HG02943 (cell line): Measurements from ENCODE around the gene CLTB.
"Not testable (repeated sequence)": the region's sequence is repeated elsewhere in the genome, so short reads cannot be mapped to it uniquely, and the experiment has no call there.

ENCODE experiments used
- ATAC-seq: cut with Tn5 transposase; IDR thresholded peaks from one replicate; pipeline ENCODE4 v1.9.1; 2021; ENCODE audit warnings: mild to moderate bottlenecking, low read depth, moderate library complexity; ENCODE audit not compliant: unreplicated experiment

CLTB gene, protein sequence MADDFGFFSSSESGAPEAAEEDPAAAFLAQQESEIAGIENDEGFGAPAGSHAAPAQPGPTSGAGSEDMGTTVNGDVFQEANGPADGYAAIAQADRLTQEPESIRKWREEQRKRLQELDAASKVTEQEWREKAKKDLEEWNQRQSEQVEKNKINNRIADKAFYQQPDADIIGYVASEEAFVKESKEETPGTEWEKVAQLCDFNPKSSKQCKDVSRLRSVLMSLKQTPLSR

DNA sequence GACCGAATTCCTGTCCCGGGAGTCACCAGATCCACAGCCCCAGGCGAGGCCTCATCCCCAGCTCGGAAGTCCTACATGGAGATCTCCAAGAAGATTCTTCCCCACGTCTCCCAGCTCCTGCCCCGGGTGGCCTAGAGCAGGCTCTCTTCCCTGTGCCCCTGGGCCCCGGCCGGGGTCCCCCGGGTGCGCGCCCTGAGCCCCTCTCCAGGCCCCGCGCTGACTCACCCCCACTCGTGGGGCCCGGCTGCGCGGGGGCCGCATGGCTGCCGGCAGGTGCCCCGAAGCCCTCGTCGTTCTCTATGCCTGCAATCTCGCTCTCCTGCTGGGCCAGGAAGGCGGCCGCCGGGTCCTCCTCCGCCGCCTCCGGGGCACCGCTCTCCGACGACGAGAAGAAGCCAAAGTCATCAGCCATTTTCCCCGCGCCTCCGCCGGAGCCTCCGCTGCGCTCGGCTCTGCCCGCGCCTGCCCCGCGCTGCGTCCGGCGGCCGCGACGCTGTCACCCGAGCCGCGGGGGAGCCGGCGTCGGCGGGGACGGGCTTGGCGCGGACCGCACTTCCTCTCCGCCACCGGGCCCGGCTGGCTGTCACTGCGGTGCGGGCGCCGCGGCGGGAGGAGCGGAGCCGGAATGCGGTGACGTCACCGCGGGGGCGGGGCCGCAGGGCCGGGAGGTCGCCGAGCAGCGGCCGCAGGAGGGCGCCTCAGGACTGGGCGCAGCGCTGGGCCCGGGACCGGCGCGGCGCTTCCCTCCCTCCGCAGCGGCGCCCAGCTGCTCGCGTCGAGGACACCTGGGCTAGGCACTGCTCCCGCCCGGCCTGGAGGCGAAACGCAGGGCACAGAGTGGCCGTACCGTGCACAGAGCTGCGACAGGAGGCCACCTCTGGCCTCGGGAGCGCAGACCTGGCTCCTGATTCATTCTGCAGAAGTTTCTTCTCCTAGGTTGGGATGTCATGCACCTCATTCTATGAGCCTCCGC is at the start of gene CLTB:
TSS of gene CLTB (minus strand) at position 588 of the 973 bp plus-strand sequence. CDS start at position 412, 176 bp downstream.
- ATAC-seq: peak; percentile 85

DNA sequence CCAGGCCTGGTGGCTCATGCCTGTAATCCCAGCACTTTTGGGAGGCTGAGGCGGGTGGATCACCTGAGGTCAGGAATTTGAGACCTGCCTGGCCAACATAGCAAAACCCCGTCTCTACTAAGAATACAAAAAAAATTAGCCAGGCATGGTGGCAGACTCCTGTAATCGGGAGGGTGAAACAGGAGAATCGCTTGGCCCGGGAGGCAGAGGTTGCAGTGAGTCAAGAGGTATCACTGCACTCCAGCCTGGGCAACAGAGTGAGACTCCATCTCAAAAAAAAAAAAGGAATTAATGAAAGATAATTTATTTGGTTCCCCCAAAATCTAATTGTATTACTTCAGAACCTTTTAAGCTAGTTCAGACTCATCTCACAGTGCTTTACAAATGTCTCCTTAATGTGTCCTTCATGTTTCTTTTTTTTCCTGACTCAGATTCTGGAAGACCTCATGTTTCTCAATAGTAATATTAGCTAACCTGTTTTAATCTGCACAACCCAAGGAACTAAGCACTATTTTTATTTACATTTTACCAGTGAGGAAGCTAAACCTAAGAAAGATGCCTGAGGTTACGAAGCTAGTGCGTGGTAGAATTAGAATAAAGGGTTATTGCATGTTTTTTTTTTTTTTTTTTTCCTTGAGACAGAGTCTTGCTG is 46.9 kb upstream of the CLTB start:
- no peak for ATAC-seq

DNA sequence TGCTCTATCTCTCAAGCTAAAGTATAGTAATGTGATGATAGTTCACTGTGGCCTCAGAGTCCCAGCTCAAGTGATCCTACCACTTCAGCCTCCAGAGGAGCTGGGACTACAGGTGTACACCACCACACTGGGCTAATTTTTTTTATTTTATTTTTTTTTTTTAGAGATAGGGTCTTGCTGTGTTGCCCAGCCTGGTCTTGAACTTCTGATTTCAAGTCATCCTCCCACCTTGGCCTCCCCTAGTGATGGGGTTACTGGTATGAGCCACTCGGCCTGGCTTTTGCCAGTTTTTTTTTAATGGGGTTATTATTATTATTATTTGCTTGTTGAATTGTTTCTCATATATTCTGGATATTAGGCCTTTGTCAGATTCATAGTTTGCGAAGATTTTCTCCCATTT is 45.0 kb upstream of the CLTB start:
- no peak for ATAC-seq

DNA sequence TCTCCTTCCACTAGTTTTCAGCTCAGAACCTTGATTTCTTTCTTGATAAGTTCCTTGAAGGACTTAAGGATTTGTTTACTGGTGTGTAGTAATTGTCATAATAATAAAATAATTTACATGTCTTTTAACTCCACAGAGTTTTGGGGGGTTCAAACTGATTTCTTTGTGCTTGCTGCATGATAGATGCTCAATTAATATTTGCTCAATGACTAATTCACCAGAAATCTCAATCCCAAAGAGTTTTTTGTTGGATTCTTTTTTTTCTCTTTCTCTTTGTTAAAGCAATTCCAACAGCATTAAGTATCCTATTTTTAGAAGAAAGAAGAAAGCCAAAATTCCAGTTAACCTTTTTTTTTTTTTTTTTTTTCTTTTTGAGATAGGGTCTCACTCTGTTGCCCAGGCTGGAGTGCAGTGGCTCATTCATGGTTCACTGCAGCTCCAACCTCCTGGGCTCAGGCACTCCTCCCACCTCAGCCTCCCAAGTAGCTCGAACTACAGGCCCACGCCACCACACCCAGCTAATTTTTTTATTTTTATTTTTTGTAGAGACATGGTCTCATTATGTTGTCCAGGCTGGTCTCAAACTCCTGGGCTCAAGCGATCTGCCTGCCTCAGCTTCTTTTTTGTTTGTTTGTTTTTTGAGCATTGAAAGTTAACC is 42.7 kb upstream of the CLTB start:
- ATAC-seq: no peak

DNA sequence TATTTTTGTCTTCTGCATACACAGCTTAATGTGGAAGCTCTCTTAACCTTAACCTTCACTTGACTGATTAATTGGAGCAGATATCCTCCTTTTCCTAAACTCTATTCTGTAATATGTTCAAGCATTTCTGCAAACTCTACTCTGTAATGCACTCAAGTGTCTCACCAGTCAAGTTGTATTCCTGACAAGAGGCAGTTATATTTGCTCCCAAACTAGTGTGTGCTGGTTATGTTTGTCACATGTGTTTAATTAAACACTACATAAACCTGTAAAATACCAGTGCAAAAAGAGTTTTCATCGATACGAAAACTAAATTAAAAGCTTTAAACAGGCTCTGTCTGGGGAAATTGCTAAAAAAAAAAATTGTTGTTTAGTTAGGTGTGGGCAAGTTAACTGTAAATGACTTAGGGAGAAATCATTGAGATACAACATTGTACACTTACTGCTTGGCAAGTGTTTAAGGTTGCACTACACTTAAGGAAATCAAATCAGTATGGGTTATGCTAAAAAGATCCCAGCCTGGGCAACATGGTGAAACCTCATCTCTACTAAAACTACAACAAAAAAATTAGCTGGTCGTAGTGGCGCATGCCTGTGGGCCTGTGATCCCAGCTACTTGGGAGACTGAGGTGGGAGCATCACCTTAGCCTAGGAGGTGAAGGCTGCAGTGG is 38.5 kb upstream of the CLTB start:
- no peak for ATAC-seq

DNA sequence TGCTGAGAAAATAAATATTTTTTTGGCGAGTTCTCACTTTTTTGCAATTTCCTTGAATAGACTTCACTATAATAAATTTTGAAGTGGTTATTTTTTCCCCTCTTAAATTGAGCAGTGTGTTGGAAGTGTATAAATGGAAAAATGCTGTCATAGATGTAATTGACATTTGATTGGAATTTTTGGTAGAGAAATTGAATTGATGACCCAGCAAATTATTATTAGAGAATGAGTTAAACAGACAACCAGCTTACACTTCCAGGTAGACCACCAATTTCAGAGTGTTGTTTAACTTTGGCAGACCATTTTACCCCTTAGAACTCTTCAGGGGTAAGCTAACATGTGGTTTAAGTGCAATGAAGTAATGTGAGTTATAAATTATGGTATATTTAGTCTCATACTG is 33.7 kb upstream of the CLTB start:
- no peak for ATAC-seq

DNA sequence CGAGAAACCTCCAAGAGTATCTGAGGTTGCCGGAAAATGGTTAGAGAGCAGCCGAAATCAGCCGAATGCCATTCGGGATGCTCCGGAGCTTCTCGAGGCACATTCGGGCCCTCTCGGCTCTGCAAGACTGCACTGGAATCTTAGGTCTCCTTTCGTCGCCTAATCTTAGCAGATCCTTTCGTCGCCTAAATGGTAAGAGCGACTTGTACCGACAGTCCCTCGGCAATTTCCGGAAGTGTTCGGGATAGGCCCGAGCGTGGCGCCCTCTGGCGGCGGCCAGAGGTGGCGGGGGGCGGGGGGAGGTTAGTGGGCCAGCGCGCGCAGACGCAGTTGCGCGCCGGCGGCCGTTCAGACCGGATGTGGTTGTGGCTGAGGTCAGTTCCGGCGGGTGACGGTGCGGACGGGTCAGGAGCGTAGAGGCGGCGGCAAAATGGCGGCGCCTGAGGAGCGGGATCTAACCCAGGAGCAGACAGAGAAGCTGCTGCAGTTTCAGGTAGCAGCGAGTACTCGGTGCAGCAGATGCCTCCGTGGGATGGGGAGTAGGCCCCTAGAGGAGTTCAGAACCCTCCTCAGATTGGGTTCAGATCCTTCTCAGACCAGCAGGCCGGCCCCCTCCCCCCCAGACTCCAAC is 31.8 kb upstream of the CLTB start, which contains the start of gene FAF2:
TSS of gene FAF2 (plus strand) at position 408 of the 631 bp plus-strand sequence. CDS start at position 431, 23 bp downstream.
- ATAC-seq: peak; percentile 92

DNA sequence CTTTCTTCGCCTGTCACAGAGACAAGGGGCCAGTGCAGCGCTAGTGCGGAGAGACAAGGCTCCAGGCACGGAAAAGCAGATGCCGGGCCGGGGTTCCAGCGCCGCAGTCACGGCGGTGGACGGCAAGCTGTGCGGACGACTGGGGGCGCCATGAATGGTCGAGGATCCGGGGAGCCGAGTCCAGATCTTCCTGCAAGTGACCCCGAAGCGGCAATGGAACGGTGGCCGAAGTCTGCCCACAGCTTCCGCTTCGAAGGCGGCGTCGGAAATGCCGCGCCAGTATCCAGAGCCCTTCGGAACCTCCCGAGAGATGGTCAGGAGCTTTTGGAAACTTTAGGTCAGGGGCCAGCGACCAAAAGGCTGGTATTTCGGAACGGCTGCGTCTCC is 31.2 kb upstream of the CLTB start:
- peak; percentile 36 for ATAC-seq

DNA sequence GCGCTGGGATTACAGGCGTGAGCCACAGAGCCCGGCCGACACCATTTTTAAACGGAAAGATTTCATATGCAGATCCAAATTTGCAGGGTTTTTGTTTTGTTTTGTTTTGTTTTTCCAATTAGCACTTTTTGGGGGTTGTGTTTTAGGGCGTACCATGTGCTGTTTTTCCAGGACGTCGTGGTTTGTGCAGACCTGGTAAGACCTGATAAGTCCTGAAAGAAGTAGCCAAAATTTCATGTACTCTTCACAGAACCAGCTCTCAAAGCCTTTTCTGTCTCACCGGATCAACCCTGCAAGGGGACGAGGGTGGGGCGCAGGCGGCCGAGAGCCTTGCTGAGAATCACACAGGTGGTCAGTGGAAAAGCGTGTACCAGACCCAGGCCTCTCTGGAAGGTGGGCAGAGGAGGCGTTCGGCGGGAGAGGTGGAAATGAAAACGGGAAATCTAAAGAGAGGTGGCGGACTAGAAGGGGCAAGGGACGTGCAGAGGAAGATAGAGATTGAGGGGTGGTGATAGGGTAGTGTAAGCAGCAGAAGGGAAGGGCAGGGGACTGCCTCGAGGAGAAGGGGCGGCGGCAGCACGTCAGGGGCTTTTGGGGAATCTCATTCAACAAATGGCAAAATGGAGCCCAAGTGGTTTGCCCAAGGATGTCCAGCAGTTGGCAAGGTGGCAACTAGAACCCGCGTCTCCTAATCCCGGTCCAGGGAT is 30.7 kb upstream of the CLTB start:
- ATAC-seq: no peak

DNA sequence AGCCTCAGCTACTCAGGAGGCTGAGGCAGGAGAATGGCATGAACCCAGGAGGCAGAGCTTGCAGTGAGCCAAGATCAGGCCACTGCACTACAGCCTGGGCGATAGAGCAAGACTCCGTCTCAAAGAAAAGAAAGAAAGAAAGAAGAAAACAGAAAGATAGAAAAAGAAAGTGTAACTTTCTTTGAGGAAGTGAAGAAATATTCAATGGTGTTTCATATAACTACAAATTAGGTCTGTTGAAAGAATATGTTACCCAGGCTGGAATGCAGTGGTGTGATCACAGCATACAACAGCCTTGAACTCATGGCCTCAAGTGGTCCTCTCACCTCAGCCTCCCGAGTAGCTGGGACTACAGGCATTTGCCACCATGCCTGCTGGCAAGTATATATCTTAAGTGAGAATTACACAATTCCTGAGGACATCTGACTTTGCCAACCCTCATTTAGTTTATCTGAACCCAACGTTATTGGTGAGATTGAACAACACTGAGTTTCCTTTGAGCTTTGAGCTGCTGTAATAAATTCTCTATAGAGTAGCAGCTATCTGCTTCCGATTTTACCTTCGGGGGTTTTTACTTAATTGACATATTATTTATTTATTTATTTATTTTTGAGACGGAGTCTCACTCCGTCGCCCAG is 29.8 kb upstream of the CLTB start:
- ATAC-seq: no peak

DNA sequence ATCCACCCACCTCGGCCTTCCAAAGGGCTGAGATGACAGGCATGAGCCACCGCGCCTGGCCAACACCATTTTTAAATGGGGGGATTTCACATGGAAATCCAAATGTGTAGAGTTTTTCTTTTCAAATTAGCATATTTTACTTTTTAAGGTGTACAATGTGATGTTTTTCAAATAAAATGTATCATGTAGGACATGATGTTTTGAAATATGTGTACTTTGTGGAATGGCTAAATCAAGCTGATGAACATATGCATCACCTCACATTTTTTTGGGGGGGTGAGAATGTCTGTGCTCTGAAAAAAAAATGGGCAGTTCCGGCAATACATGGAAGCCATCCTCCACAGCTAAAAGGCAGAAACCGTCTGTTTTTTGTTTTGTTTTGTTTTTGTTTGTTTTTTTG is 28.4 kb upstream of the CLTB start:
- no peak for ATAC-seq

DNA sequence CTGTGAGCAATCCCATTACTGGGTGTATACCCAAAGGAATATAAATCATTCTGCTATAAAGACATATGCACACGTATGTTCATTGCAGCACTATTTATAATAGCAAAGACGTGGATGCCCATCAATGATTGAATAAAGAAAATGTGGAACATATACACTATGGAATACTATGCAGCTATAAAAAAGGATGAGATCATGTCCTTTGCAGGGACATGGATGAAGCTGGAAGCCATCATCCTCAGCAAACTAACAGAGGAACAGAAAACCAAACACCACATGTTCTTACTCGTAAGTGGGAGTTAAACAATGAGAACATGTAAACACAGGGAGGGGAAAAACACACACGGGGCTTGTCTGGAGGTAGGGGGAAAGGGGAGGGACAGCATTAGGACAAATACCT is 26.6 kb upstream of the CLTB start:
- ATAC-seq: not testable (repeated sequence)

DNA sequence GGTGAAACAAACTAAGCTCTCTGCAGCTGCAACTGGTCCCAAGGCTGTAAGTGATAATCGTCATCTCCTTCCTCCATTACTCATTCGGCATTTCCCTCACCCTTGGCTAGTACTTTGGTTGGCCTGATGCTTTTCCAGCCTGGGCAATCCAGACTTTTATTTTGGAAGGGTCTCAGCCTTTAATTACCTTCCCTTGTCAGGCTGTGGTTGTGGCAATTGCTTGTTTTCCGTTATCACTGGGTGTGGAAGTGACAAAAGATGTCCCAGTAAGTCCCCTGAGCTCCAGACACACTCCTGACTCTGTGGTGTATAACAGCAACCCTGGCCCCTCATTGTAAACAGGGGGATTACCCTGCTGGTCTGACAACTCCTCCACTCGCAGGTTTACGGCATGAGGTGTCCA is 25.6 kb upstream of the CLTB start:
- no peak for ATAC-seq

DNA sequence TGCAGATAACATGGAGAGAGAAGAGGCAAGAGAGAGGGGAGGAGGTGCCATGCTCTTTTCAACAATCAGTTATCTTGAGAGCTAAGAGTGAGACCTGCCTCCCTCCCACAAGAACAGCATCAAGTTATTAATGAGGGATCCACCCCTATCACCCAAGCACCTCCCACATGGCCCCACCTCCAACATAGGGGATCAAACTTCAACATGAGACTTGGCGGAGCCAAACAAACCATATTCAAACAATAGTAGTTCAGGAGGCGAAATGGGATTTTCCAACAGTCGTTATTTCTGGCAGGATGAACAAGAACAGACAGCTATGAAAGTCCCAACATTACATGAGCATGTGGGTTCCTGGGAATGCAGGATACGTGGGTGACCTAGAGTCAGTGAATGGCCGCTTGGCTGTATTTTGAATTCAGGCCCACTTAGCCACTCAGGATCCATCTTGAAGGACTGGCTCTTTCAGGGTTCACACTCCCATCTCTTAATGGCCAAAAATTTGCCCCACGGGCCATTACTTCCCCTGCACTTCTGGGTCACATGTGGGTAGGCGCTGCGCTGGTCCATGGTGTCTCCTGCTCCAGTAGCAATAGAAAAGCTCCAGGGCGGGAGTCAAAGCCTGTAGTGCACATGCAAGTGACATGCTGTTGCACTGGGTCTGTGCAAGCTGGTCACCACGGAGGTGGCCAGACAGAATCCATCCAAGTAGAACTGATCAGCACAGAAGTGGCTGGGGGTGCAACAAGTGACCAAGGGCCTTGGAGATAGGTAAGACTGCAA is 24.8 kb upstream of the CLTB start:
- no peak for ATAC-seq

DNA sequence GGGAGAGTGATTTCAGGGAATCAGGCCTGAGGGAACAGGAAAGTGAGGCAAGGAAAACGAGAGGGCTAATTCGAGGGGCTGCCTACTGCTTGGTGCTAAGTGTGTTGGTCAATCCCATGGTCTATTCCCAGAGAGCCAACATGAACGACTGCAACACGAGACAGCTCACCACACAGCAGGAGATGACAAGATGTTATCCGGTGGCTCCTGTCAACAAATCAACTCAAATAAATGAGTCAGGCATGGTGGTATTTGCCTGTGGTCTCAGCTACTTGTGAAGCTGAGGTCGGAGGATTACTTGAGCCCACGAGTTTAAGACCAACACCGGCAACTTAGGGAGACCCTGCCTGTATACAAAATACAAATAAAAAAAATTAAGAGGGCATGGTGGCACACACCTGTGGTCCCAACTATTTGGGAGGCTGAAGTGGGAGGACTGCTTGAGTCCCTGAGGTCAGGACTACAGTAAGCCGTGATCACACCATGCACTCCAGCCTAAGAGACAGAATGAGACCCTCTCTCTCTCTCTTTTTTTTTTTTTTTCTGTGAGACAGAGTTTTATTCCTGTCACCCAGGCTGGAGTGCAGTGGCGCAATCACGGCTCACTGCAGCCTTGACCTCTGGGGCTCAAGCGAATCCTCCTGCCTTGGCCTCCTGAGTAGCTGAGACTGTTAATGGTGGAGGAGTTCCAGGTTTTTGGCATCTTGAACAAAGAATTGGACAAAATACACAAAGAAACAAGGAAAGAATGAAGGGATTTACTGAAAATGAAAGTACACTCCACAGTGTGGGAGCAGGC is 22.8 kb upstream of the CLTB start:
- no peak for ATAC-seq

DNA sequence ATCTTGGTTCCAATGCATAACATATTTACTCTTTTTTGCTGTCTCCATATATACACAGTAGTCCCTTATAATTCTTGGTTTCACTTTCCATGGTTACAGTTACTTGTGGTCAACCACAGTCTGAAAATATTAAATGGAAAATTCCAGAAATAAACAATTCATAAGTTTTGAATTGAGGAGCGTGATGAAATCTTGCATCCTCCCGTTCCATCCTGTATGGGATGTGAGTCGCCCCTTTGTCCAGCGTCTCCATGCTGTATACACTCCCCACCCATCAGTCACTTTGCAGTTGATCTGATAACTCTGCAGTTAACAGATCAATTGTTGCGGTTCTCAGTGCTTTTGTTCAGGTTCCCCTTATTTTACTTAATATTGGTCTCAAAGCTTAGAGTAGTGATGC is 20.3 kb upstream of the CLTB start:
- no peak for ATAC-seq

DNA sequence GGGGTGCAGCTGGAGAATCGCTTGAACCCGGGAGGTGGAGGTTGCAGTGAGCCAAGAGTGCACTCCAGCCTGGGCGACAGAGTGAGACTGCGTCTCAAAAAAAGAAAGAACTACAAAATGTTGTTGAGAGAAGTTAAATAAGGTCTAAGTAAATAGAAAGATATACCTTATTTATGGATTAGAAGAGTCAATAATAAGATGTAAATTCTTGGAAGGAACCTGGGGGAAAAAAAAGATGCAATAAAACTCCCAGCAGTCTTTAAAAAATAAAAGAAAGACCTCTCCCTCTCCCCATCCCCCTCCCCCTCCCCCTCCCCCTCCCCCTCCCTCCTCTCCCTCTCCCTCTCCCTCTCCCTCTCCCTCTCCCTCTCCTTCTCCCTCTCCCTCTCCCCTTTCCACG is 16.4 kb upstream of the CLTB start:
- no peak for ATAC-seq
